Cardiac muscle cell (in vitro differentiated cells and primary cell): ENCODE measurements around the gene GPNMB. TPM values are rescaled to one million over a fixed set of nuclear protein-coding genes. Genes with fewer than 3 reads are reported as not detected.
A peak's percentile ranks its signal among the peaks of the same experiment; 100 is the strongest.

Experiments used
- DNase-seq, 2 donors: peaks; one replicate each; pipeline versions ENCODE4 v3.0.0 to v3.0.0-alpha.2; 2010 to 2017; ENCODE audit warnings: low read depth in 1 of 2, low spot score in 1 of 2
- H3K27ac ChIP-seq: fragments of 200-600 bp; sonication (generic); 2 replicates; pipeline ENCODE4 v1.5.1; 2016
- H3K27me3 ChIP-seq: fragments of 200-600 bp; sonication (generic); 2 replicates; pipeline ENCODE4 v1.6.0; 2016; ENCODE audit warnings: control low read depth
- H3K36me3 ChIP-seq: fragments of 200-600 bp; sonication (generic); 2 replicates; pipeline ENCODE4 v1.5.1; 2016; ENCODE audit warnings: control low read depth
- H3K4me1 ChIP-seq: fragments of 200-600 bp; sonication (generic); 2 replicates; pipeline ENCODE4 v1.8.1; 2017; ENCODE audit warnings: low read depth, mild to moderate bottlenecking, mixed run types
- H3K4me3 ChIP-seq: fragments of 200-600 bp; sonication (generic); 2 replicates; pipeline ENCODE4 v1.5.1; 2016; ENCODE audit warnings: mild to moderate bottlenecking
- H3K9me3 ChIP-seq: fragments of 200-600 bp; sonication (generic); 2 replicates; pipeline ENCODE4 v1.5.1; 2017; ENCODE audit warnings: low read depth, mild to moderate bottlenecking, control low read depth
- polyA plus RNA-seq: library from polyadenylated mRNA; unstranded; fragments of >200 nt; fragmentation: Nextera tagmentation; extraction: Ambion mirVana; gene quantifications from 2 replicates; pipeline ENCODE4 v1.2.1, GENCODE V29; 2016
- total RNA-seq: library from RNA; depleted of rRNA; stranded (reverse); fragments of >200 nt; gene quantifications from 2 replicates; pipeline ENCODE4 v1.2.3, GENCODE V29; 2016
- TF ChIP-seq, protein P1 (sequence below): IDR thresholded peaks from 2 replicates; pipeline ENCODE4 v1.5.1; 2012; ENCODE audit warnings: low read depth, mild to moderate bottlenecking, low read length

Gene GPNMB
- total and polyA plus RNA-seq, 2 experiments from 2014 or later = 0.39 to 1.6 TPM

DNA sequence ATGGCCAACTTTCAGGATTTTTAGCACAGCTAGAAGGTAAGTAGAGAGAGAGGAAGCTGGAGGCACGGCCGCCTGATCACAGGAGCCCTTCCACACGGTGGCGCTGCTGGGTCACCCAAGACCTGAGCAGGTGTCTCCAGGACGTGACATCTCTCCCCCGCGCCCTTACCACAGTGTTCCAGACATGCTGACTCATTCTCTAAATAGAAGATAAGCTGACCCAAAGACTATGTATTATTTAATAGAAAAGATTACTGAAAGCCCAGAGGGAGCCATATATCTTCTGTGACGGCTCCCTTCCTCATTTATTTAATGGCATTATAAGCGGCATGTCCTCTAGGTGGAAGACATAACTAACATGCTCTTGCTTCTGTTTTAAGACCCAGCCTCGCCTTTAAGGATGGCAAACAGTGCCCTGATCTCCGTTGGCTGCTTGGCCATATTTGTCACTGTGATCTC lies 26.6 kb downstream of the GPNMB start:
- H3K27me3 ChIP-seq = no peaks in the 10 kb centered on the region
- TF ChIP-seq, protein P1, sequence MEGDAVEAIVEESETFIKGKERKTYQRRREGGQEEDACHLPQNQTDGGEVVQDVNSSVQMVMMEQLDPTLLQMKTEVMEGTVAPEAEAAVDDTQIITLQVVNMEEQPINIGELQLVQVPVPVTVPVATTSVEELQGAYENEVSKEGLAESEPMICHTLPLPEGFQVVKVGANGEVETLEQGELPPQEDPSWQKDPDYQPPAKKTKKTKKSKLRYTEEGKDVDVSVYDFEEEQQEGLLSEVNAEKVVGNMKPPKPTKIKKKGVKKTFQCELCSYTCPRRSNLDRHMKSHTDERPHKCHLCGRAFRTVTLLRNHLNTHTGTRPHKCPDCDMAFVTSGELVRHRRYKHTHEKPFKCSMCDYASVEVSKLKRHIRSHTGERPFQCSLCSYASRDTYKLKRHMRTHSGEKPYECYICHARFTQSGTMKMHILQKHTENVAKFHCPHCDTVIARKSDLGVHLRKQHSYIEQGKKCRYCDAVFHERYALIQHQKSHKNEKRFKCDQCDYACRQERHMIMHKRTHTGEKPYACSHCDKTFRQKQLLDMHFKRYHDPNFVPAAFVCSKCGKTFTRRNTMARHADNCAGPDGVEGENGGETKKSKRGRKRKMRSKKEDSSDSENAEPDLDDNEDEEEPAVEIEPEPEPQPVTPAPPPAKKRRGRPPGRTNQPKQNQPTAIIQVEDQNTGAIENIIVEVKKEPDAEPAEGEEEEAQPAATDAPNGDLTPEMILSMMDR = peak; percentile 93
- no peaks in the 10 kb centered on the region for H3K4me1 ChIP-seq
- no peak overlapping the region for H3K4me3 ChIP-seq
- peak; percentile 92 to 94 for DNase-seq
- H3K36me3 ChIP-seq = no peaks in the 10 kb centered on the region
- no peaks in the 10 kb centered on the region for H3K9me3 ChIP-seq
- no peak overlapping the region for H3K27ac ChIP-seq

DNA sequence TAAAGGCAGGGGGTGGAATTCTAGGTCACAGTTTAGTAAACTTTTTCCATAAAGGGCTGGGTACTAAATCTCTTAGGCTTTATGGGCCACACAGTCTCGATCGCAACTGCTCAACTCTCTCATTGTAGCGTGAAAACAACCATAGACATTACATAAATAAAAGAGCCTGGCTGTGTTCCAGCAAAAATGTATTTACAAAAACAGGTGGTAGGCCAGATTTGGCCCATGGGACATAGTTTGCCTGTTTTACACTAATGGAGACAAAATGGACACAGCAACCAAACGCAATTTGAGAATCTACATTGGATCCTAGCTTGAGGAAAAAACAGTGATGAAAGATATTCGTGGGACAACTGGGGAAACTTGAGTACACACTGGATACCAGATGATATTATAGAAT lies 29.3 kb downstream of the GPNMB start:
- H3K27ac ChIP-seq = no peak overlapping the region
- no peaks in the 10 kb centered on the region for H3K4me1 ChIP-seq
- TF ChIP-seq, protein P1 = no peak
- no peaks in the 10 kb centered on the region for H3K27me3 ChIP-seq
- H3K9me3 ChIP-seq = no peaks in the 10 kb centered on the region
- H3K4me3 ChIP-seq = no peak overlapping the region
- DNase-seq = no peak
- no peaks in the 10 kb centered on the region for H3K36me3 ChIP-seq

DNA sequence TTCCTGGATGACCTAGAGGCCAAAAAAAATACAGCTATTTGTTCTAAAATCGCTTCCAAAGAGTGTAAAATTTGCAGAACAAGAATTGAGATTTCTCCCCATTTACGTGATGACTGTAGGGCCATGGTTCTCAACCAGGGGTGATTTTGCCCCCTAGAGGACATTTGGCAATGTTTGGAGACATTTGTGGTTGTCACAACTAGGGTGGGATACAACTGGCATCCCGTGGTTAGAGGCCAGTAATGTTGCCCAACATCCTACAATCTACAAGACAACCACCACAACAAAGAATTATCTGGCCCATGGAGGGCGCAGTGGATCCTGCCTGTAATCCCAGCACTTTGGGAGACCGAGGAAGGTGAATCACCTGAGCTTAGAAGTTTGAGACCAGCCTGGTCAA lies 29.8 kb downstream of the GPNMB start:
- no peaks in the 10 kb centered on the region for H3K36me3 ChIP-seq
- DNase-seq = peak in 1 of 2 donors; percentile 10

GRCh38 chr7:23276947-23277346 lies 30.4 kb downstream of the GPNMB start:
- TF ChIP-seq, protein P1 = no peak

More for the DNA sequence above, 29.8 kb downstream of the GPNMB start:
- H3K9me3 ChIP-seq = no peaks in the 10 kb centered on the region
- H3K27ac ChIP-seq = no peak overlapping the region
- no peaks in the 10 kb centered on the region for H3K4me1 ChIP-seq
- TF ChIP-seq, protein P1 = peak; percentile 10
- H3K27me3 ChIP-seq = no peaks in the 10 kb centered on the region
- H3K4me3 ChIP-seq = no peak overlapping the region

DNA sequence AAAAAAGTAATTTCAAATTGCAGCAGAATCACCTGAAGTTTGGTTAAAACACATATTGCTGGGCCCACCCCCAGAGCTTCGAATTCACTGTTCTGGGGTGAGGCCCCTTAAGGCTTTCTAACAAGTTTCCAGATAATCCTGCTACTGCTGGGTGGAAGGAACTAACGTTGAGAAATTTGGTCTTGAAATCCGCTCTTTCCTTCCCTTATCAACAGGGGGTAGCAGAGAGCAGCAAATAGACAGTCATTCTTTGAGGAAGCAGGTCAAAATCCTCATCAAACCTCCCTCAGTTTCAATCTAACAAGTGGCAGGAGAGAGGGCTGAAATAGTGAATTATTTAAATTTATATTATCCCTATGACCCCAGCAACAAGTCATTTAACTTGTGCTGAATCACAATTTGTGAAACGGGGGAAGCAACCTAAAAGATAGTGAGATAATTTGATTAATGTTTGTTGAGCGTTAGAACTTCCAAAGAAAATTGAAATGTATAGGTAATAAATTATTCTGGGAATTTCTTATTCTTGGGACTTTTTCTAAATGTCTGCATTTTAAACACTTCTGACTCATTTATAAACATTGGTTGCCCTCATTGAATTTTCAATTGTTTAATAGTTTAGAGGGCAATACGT lies 30.9 kb downstream of the GPNMB start:
- DNase-seq = peak; percentile 73 to 83
- TF ChIP-seq, protein P1 = peak; percentile 86
- H3K27ac ChIP-seq = no peak overlapping the region
- no peaks in the 10 kb centered on the region for H3K27me3 ChIP-seq
- H3K4me3 ChIP-seq = no peak overlapping the region
- no peaks in the 10 kb centered on the region for H3K9me3 ChIP-seq
- H3K4me1 ChIP-seq = no peaks in the 10 kb centered on the region
- no peaks in the 10 kb centered on the region for H3K36me3 ChIP-seq

More at GRCh38 chr7:23276947-23277346, 30.4 kb downstream of the GPNMB start:
- Histone ChIP-seq H3K27me3 (no peaks in the 10 kb centered on the region), H3K36me3 (no peaks in the 10 kb centered on the region), H3K4me1 (no peaks in the 10 kb centered on the region), H3K9me3 (no peaks in the 10 kb centered on the region), H3K27ac (no peak overlapping the region), H3K4me3 (no peak overlapping the region)
- DNase-seq = no peak
